Central memory CD4-positive, alpha-beta T cell (primary cell): ENCODE measurements around the gene GNG13.
"Not testable (repeated sequence)": the region's sequence is repeated elsewhere in the genome, so short reads cannot be mapped to it uniquely, and the experiment has no call there.

ENCODE experiments used
- DNase-seq: peaks from one replicate; pipeline ENCODE4 v3.0.0; 2022

GNG13 gene

DNA sequence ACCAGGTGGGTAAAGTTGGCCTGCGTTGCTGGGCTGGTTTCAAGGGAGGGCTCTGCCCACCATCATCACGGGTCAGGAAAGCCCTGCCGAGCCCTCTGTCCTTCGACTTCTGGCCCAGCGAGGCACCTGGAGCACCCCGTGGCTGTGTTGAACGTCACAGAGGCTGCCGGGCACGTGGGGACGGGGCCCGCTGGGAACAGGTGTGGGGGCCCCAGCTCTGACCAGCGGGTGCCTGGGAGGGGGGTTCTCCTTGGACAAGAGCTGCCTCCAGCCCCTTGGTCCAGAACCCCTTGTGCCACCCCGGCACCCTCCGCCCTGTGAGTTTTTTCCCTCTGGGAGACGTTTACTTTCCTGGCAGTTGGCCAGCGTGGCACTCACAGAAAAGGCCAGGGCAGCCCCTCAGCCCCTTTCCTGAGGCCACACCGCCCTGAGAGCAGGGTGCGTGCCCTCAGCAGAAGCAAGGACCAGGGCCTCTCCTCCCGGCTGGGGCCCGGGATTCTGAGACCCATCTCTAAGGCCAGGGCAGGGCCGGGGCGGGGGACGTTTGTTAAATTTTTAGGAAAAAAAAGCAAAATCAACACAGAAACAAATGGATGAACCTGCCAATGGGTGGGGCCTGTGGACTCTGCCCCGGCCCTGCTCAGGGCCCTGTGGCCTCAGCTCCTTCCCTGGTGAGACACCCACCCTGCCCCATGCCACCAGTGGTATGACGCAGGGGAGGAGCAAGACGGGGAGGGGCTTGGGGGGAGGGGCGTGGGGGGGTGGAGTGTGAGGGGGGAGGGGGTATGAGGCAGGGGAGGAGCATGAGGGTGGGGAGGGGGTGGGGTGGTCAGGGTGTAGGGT lies 31.3 kb upstream of the GNG13 start:
- DNase-seq, result no peak

DNA sequence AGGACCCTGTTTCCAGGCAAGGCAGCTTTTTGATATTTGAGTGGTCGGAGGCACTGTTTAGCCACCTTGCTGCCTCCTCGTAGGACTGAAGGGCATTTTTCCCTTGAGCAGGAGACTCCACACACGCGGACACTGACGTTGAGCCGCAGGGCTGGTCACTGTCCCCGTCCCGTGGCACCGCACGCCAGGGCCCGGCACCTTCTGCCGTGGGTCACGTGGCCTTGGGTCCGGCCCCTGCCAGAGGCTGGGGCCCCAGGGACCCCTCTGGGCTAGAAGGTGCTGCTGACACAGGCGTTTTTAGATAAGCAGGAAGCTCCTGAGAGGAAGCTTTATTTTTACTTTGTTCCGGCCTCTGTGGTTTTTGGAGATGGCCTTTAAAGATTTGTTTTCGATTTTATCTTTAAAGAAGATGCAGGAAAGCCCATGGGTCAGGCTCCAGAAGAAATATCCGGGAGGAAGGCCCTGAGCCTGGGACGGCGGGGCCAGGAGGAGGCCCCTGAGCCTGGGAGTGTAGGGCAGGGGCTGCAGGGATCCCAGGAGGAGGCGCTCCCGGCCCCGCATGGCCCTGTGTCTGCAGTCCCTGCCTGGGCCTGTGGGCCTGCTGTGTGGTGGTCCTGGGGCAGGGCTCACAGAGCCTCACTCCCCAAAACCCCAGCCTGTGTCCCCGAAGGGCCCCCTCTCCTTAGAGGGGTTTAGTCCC lies 30.5 kb upstream of the GNG13 start:
- DNase-seq, result no peak

DNA sequence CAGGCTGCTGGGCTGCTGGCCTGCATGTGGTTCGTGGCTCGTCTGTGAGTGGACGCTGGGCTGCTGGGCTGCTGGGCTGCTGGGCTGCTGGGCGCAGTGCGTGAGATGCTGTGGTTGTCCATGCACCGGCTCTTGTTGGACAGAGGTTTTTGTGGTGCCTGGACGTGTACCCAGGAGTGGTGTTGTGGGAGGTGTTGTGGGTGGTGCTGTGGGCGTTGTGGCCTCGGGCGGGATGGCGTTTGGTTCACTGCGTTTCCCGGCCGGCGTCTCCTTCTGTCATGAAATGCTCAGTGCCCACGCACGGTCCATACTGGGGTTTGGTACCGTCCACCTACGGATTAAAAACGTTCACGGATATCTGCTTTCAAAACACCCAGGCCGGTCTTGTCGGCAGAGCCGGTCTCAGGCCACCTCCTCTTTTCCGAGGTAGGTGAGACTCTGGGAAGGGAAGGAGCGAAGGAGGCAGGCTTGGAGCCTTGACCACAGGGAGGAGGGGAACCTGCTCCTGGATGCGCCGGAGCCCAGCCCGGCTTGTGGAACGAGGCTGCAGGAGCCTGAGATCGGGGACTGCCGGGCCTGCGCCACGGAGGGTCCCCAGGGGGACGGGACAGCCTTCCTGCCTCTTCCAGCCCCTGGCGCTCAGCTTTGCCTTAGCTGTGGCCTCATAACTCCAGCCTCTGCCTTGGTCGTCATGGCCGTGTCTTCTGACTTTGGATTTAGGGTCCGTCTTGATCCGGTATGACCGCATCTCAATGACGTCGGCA lies 29.8 kb upstream of the GNG13 start:
- DNase-seq, result no peak

DNA sequence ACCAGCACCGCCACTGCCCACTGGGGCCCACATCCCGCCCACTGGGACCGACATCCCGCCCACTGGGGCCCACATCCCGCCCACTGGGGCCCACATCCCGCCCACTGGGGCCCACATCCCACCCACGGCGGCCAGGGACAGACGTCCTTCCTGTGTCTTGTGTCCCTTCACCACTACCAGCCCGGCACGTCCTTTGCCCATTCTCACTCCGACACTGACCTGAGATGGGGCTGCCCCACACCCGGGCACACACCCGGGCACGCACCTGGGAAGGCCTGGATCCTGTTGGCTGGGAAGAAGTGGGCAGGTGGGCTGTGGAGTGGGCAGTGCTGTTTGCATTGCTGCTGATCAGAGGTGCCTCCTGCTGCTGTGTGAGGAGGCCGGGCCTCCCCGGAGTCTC lies 28.4 kb upstream of the GNG13 start:
- DNase-seq, result no peak

DNA sequence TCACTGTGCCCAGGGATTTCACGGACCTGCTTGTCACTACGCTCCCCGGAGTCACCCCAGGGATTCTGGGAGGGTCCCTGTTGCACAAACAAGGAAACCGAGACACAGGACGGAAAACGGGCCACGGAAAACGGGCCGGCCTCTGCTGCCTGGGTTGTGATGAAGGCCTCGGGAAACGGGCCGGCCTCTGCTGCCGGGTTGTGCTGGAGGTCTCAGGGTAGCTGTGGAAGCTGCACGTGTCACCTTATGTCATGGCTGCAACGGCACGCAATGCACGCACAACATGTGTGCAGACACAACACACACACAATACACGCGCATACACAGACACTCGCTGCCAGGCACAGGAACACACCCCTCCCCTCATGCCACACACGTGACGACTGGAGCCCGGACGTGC lies 27.0 kb upstream of the GNG13 start:
- no peak for DNase-seq

DNA sequence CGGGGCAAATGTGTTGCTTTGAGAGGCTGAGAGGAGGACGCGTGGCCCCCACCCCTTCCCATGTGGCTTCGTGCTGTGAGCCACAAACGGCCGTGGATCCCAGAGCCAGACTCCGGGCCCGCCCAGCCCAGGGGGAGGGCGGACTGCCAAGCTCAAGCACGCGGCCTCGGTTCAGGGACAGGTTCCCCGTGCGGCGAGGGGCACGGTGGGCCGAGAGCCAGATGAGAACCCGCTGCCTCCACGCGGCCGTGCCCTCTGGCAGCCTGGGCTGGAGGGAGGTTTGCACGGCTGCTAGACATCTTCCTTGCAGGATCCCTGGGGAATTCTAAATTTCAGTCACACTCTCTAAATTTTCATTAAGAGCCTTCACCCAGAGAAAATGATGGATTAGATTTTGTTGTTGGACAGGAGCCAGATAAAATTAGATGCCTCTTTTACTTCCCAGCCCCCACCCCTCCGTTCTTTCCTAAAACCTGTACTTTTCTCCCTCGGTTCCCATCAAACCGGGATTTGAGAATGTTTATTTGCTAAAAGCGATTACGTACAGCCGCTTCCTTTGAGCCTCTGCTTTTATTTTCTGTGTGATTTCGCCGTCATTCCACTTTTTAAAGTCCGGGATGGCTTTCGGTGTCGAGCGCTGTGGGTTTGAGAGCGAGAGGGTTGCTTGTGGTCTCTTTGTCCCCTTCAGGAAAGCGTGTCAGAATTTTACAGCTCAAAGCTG lies 25.0 kb upstream of the GNG13 start:
- DNase-seq, result no peak

DNA sequence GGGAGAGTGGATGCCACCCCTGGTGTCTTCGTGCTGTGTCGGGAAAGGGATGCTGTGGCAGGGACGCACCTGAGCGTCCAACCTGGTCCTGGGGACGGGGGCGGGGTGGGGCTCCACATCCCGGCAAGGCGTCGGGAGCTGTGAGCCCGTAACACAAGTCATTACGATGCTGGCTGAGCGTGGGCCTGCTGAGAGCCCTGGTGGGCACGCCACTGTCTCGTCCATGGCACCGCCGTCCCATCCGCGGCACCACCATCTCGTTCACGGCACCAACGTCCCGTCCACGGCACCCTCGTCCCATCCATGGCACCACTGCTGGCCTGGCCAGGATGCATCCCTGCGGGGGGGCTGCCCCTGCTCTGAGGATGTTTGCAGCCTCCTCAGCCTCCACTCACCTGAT lies 24.1 kb upstream of the GNG13 start:
- DNase-seq, result no peak

DNA sequence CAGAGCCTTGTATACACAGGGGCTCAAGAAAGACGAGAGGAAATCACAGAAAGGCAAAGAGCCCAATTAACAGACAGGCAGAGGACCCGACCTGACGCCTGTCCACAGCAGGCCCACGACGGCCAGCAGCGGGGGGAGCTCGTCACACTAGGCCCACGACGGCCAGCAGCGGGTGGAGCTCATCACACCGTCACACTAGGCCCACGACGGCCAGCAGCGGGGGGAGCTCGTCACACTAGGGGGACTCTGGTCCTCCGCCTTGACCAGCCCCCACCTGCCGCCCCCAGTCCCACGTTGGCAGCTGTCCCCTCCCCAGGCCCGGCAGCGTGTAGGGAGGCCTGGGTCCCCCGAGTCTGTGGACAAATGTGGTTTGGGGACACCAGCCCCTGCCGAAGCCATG lies 23.7 kb upstream of the GNG13 start:
- no peak for DNase-seq

DNA sequence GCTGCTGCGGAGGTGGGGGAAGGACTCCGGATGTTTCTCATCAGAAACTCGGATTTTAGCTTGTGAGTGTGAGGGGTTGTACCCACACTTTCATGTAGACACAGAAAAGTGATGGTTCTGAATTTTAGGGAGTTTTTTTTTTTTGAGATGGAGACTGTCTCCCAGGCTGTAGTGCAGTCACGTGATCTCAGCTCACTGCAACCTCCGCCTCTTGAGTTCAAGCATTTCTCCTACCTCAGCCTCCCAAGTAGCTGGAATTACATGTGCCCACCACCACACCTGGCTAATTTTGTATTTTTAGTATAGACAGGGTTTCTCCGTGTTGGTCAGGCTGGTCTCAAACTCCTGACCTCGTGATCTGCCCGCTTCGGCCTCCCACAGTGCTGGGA lies 22.4 kb upstream of the GNG13 start:
- no peak for DNase-seq

DNA sequence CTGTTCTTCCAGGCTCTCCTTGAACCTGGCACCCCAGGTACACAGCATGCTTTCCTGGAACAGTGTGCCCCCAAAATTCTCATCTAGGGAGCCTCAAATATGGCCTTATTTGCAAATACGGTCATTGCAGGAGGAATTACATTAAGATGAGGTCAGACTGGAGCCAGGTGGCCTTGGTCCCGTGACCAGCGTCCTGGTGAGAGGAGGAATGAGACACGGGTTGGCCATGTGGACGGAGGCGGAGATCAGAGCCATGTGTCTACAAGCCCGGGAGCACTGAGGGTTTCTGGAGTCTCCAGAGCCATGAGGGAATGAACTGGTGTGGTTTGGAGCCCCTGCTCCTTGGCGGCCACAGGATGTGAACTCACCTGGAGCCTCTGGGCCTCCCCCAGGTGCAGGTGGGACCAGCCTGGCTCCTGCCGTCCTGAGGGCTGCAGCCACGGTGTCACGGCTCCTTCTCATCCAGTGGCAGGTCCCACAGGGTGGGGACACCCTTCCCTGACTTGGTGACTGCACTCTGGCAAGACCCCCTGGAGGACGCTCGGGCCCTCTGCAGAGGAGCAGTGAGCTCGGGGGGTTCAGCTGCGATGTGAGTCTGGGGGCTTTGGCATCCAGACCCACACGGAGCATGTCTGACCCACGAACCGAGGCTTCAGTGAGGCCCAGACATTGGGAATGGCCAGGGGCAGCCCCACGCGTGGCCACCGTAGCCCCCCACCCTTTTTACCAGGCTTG lies 21.8 kb upstream of the GNG13 start:
- no peak for DNase-seq

DNA sequence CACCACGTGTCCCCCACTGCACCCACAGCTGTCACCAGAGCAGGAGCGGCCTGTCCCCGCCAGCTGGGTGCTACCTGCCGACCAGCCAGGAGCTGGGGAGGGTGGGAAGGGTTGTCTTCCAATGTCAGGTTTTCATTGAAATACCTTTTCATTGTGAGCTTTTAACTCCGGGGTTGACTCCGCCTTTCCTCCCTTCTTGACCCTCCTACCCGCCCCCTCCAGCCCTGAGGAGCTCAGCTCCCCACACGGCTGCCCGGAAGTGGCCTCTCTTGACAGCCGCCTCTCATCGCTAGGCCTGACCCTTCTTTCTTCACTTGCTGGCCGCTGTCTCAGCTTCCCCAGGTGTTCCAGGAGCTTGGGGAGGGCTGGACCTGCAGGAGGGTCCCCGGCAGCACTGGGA lies 21.2 kb upstream of the GNG13 start:
- no peak for DNase-seq

DNA sequence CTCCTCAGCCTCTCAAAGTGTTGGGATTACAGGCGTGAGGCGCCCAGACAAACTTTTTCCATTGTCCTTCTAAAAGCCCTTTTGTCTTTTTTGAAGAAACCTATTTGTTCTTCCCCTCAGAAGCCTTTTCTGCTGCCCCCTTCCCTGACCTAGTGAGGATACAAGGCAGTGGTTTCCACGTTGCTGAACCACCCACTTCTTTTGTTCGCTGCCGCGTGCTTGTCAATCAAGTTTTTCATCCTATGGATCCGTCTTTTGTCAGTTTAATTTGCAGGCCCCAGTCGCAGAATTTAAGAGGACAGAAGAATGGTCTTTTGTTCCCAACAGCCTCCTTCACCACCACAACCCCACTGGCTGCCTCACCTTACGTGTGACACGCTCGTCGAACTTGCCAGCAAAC lies 20.2 kb upstream of the GNG13 start:
- DNase-seq, result no peak

DNA sequence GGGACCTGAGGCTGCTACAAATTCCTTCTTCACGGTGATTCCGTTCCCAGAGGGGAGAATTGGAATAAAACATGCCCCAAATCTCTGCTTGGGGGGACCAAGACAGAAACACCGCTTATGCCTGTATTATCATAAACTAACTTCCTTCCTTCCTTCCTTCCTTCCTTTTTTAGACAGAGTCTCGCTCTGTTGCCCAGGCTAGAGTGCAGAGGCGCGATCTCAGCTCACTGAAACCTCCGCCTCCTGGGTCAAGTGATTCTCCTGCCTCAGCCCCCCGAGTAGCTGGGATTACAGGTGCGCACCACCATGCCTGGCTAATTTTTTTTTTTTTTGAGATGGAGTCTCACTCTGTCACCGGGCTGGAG lies 19.5 kb upstream of the GNG13 start:
- DNase-seq, result not testable (repeated sequence)

DNA sequence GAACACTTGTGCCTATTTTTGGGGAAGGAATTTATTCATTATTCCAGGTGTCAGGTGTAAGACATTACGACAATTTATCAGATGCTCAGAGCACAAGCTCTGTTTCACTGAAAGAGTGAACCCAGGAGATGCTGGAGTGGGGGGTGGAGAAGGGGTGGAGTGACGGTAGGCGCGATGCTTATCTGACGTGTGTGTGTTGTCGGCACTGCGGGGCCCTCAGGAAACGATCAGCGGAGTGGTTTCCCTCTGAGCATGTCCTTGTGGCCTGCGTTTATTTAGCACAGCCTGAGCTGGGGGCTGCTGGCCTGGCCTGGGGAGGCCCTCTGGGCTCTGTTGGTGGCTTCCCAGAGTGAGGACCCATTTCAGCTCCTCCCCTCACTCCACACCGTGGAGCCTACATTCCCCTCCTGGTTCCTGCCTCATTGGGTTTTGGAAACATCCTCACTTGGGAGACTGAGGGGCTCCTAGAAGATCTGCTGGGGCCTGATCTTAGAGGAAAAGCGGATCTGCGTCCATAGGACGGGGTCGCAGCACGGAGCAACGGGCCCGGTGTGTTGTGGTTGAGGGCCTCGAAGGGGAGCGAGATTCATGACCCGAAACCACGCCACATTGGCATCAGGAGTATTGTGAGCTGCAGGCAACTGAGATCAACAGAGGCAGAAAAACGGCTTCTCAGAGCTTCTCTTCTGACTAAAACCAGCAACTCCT lies 19.0 kb upstream of the GNG13 start:
- peak; percentile 55 for DNase-seq

DNA sequence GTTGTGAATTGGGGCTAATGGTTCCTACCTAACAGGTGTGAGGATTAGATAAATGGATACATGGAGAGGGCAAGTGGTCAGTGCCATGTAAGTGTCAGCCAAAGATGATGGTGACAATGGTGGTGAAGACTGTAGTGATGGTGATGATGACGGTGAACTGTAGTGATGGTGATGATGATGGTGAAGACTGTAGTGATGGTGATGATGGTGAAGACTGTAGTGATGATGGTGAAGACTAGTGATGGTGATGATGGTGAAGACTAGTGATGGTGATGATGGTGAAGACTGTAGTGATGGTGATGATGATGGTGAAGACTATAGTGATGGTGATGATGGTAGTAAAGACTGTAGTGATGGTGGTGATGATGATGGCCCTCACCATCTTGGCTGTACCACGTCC lies 18.1 kb upstream of the GNG13 start:
- DNase-seq, result no peak

DNA sequence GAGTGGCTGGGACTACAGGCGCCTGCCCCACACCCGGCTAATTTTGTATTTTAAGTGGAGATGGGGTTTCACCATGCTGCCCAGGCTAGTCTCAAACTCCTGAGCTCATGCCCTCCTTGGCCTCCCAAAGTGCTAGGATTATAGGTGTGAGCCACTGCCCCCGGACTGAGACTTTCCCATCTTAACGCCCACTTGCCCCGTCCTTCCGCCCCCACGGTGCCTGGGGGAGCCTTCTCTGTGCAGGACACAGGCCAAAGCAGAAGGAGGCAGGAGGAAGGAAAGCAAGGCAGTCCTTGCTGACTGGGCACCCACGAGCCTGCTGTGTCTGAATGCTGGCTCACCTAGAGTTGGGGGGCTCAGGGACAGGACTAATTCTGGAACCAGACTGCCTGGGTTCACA lies 17.6 kb upstream of the GNG13 start:
- no peak for DNase-seq

DNA sequence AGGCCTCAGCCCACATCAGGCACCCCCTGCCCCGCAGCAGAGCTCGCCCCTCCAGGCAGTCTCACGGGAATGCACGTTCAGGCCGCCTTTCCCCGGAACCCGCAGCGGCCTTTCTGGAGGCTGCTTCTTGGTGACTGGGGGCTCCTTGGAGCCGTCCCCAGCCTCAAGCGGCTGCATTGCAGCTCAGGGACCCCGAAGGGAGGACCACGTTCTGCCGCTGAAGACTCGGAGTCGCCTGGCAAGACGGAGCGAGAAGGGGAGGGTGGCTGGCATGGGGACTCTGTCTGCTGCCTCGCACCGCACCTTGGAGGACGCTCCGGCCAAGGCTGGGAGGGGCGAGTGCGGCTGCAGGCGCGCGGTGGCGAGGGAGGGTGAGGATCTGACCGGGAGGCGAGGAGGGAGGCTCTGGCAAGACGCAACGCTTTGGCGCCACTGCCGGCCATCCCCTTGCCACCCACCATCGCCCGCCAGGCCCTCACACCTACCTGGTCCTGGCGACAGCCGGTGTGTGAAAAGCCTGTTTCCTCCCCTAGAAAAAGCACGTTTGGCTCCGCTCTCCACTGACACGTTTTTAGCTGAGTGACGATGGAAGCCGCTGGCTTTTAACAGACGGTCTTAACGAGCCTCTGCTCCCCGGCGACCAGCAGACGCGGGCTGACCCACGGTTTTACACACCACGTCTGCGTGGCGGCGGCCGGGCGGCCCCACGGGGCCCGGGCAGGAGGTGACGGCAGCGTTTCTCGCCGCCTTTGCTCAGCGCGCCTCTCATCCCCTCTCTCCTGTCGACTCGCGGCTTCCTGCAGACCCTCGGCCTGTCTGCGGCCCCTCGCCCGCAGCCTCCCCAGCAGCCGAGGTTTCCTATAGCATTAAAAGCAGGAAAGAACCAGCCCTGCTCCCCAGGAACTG lies 16.7 kb upstream of the GNG13 start:
- no peak for DNase-seq

DNA sequence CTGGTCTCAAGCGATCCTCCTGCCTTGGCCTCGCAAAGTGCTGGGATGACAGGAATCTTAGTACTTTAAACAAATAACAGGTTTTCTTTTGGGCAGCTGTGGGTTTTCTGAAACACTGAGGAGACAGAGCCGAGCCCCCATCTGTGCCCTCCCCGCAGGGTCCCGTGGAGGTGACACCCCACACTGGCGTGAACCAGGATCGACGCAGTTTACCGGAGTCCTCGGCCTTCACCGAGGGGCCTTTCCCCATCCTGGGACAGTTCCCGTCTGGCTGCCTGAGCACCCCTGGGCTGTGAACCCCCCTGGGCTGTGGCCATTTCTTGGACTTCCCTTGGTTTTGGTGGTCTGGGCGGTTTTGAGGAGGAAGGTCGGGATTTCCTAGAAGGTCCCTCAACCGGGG lies 15.3 kb upstream of the GNG13 start:
- DNase-seq, result no peak

DNA sequence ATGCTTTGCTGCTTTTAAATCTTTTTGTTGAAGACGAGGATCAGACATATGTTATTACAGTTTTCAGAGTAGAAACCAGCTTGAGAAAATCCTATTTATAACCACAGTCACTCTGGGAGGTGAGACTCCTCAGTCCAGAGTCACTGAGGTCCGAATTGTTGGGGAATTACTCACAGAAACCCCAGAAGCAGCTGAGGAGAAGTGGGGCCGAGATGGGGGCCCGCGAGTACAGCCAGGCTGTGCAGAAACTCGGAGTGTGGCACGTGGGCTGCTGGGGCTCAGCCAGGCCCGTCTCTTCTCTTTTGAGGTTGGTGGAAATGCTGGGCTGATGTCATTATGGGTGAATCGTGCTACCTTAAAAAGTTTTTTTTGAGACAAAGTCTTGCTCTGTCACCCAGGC lies 14.4 kb upstream of the GNG13 start:
- DNase-seq, result no peak

DNA sequence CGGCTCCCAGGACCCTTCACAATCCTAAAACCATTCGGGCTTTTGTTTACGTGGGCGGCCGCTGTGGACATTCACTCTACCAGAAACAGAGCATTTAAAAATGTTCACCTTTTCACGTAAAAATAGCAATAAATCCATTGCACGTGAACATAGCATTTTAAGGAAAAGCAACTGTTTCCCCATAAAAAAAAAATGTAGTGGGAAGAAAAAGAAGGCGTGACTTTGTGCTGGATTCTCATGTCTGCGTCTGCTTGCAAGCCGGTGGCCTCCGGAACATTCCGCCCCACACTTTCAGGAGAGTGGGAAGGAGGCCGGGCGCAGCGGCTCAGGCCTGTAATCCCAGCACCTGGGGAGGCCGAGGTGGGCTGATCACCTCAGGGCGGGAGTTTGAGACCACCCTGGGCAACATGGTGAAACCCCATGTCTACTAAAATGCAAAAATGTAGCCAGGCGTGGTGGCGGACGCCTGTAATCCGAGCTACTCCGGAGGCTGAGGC lies 13.4 kb upstream of the GNG13 start:
- DNase-seq, result no peak
